ENCODE measurements around the gene TNFAIP1.

DNA sequence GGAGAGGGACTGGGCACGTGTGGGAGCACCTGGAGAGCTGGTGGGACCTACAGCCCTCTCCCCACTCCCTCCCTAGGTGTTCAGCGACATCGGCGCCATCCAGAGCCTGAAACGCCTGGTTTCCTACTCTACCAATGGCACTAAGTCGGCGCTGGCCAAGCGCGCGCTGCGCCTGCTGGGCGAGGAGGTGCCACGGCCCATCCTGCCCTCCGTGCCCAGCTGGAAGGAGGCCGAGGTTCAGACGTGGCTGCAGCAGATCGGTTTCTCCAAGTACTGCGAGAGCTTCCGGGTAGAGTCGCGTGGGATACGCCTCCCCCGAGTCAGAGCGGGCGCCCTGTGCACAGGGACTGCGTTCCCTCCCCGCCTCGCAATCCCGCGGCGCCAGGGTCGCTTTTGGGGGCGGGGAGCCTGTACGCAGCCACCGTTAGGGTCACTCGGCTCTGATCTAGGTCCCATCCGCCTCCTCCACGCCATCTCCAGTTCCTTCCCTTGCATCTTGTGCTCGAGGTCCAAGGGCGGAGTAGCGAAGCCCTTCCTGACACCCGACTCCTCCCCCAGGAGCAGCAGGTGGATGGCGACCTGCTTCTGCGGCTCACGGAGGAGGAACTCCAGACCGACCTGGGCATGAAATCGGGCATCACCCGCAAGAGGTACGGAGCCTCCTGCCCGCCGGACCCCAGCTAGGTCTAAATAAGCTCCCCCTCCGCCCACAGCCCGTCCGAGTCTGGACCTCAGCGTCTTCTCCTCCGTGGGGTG, 48.9 kb downstream of the TNFAIP1 start:
- TF ChIP-seq, protein P1, sequence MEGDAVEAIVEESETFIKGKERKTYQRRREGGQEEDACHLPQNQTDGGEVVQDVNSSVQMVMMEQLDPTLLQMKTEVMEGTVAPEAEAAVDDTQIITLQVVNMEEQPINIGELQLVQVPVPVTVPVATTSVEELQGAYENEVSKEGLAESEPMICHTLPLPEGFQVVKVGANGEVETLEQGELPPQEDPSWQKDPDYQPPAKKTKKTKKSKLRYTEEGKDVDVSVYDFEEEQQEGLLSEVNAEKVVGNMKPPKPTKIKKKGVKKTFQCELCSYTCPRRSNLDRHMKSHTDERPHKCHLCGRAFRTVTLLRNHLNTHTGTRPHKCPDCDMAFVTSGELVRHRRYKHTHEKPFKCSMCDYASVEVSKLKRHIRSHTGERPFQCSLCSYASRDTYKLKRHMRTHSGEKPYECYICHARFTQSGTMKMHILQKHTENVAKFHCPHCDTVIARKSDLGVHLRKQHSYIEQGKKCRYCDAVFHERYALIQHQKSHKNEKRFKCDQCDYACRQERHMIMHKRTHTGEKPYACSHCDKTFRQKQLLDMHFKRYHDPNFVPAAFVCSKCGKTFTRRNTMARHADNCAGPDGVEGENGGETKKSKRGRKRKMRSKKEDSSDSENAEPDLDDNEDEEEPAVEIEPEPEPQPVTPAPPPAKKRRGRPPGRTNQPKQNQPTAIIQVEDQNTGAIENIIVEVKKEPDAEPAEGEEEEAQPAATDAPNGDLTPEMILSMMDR (conservative IDR thresholded peaks at IDR 0.05; ENCODE audit: low read length) = no peak
- no peak for TF ChIP-seq EZH2phosphoT487 (IDR thresholded peaks at IDR 0.05; ENCODE audit: borderline replicate concordance)
